ENCODE results near the gene MARCHF6.
"Not testable (repeated sequence)": the region's sequence is repeated elsewhere in the genome, so short reads cannot be mapped to it uniquely, and the experiment has no call there.

Gene MARCHF6

GRCh38 chr5:10353241-10354047 lies at the start of gene MARCHF6:
MARCHF6 (plus strand) TSS chr5:10353695; CDS start chr5:10353899, 204 bp downstream.
- DNase-seq = peak; percentile 96 to 97

- no peak for DNase-seq
Observed at GRCh38 chr5:10303699-10304170, 49.8 kb upstream of the MARCHF6 start.

GRCh38 chr5:10304932-10305331 lies 48.6 kb upstream of the MARCHF6 start:
- no peak for DNase-seq

GRCh38 chr5:10306114-10306513 lies 47.4 kb upstream of the MARCHF6 start:
- DNase-seq = no peak

GRCh38 chr5:10306806-10307205 lies 46.7 kb upstream of the MARCHF6 start:
- DNase-seq = no peak

GRCh38 chr5:10307206-10308148 lies 46.0 kb upstream of the MARCHF6 start, which contains the start of gene CMBL:
CMBL (minus strand) TSS chr5:10307902; CDS start chr5:10290762, 17,140 bp downstream.
- DNase-seq = peak; percentile 24 to 42

- DNase-seq = no peak
Observed at GRCh38 chr5:10308844-10309243, 44.7 kb upstream of the MARCHF6 start.

GRCh38 chr5:10310066-10310779 lies 43.3 kb upstream of the MARCHF6 start:
- no peak for DNase-seq

- not testable (repeated sequence) for DNase-seq
Observed at GRCh38 chr5:10310835-10311570, 42.5 kb upstream of the MARCHF6 start.

GRCh38 chr5:10311595-10312425 lies 41.7 kb upstream of the MARCHF6 start:
- no peak for DNase-seq

- DNase-seq = no peak
Observed at GRCh38 chr5:10315201-10315600, 38.3 kb upstream of the MARCHF6 start.

GRCh38 chr5:10315824-10316509 lies 37.5 kb upstream of the MARCHF6 start:
- DNase-seq = no peak

GRCh38 chr5:10317825-10318682 lies 35.4 kb upstream of the MARCHF6 start:
- no peak for DNase-seq

- no peak for DNase-seq
Observed at GRCh38 chr5:10319202-10319851, 34.2 kb upstream of the MARCHF6 start.

- no peak for DNase-seq
Observed at GRCh38 chr5:10320793-10321192, 32.7 kb upstream of the MARCHF6 start.

- DNase-seq = no peak
Observed at GRCh38 chr5:10321882-10322281, 31.6 kb upstream of the MARCHF6 start.

- DNase-seq = no peak
Observed at GRCh38 chr5:10323588-10324488, 29.7 kb upstream of the MARCHF6 start.

All from stimulated activated CD4-positive, alpha-beta T cell treated with anti-CD3 and anti-CD28 coated beads, Interleukin-2, amount 100 ng/mL, for 24 hours (primary cell).